Choroid plexus epithelial cell (primary cell): ENCODE results near the gene PPP6C.

ENCODE experiments used
- DNase-seq: peaks from one replicate; pipeline ENCODE4 v3.0.0-alpha.2; 2010; ENCODE audit warnings: low read depth
- H3K4me3 ChIP-seq: 2 replicates; pipeline ENCODE4 v1.5.1; 2011; ENCODE audit warnings: low read depth, mild to moderate bottlenecking, control low read depth, low read length, moderate library complexity
- TF ChIP-seq, protein P1 (sequence below): conservative IDR thresholded peaks from 2 replicates; pipeline ENCODE4 v1.5.1; 2011; ENCODE audit warnings: low read depth, mild to moderate bottlenecking, control low read depth, inconsistent platforms, low read length, moderate library complexity

PPP6C gene

DNA sequence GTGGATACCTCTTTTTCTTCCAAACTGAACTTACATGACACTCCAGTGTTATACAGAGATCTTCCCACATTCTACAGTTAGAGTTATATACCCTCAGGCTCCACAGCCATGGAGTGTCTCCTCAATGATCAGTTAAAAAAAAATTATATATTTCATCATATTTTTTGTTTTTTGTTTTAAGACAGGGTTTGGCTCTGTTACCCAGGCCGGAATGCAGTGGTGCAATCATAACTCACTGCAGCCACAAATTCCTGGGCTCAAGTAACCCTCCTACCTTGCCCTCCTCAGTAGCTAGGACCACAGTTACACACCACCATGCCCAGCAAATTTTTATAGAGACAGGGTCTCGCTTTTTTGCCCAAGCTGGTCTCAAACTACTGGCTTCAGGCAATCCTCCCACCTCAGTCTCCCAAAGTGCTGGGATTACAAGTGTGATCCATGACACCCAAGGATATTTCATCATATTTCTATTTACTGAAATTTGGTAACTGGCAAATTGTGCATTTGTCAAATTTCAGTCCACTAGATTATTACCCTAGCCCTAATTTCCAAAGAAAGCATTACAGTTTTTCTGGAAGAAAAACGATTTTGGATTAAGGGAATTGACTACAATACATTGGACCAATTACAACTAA is 28.2 kb downstream of the PPP6C start:
- H3K4me3 ChIP-seq: no peak overlapping the region
- DNase-seq: peak; percentile 62
- TF ChIP-seq, protein P1, sequence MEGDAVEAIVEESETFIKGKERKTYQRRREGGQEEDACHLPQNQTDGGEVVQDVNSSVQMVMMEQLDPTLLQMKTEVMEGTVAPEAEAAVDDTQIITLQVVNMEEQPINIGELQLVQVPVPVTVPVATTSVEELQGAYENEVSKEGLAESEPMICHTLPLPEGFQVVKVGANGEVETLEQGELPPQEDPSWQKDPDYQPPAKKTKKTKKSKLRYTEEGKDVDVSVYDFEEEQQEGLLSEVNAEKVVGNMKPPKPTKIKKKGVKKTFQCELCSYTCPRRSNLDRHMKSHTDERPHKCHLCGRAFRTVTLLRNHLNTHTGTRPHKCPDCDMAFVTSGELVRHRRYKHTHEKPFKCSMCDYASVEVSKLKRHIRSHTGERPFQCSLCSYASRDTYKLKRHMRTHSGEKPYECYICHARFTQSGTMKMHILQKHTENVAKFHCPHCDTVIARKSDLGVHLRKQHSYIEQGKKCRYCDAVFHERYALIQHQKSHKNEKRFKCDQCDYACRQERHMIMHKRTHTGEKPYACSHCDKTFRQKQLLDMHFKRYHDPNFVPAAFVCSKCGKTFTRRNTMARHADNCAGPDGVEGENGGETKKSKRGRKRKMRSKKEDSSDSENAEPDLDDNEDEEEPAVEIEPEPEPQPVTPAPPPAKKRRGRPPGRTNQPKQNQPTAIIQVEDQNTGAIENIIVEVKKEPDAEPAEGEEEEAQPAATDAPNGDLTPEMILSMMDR: no peak

DNA sequence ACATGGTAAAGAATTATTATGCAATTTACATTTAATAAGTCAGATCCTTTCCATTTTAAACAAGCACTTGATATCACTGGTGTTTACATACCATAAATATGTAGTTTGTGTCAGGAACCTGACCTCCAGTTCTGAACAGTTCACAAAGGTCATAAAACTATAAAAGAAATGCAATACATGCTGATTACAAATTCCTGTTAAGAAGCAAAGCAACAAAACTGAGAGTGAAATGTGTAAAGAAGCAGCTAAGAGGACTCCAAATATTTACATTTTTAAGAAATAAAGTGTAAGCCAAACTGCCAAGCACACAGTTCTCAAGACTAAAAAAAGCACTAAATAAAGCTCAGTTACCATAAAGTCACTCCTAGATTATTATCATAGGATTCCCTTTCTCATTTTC is 28.9 kb downstream of the PPP6C start:
- TF ChIP-seq, protein P1: no peak
- no peak overlapping the region for H3K4me3 ChIP-seq
- no peak for DNase-seq

DNA sequence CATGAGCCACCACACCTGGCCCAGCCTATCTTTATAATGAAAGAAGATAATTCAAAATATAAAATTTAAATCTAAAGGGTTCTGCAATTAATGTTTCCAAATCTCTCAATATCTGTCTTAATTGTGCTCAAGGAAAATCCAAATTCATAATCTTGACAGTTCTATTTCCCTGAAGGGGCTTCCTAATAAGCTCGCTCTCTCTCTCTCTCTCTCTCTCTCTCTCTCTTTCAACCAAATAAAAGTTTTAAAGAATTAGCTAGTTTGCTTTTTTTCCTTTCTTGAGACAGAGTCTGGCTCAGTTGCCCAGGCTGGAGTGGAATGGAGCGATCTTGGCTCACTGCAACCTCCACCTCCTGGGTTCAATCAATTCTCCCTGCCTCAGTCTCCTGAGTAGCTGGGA is 33.1 kb downstream of the PPP6C start:
- no peak for DNase-seq
- no peak overlapping the region for H3K4me3 ChIP-seq

DNA sequence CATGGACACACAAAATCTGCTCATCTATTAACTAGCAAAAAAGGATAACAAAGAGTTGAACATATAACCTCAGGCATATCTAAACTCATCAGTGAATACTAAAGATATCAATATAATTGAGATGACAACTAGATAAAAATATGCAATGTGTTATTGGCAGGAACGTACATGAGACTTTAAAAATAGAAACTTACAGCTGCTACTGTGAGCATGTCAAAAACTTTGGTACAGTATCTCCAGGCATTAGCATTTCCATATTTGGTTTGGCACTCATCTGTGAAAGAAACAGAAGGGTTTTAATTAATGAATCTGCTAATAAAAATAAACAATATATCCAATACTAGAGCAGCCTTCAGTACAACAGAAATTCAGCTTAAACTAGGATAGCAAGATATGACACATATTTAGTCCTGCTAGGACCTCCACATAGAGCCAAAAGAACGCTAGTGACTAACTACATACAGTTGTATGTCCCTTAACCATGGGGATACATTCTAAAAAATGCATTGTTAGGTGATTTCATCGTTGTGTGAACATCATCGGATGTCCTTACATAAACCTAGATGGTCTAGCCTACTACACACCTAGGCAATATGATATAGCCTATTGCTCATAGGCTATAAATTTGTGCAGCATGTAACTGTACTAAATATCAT is 35.8 kb downstream of the PPP6C start:
- TF ChIP-seq, protein P1: no peak
- DNase-seq: no peak
- H3K4me3 ChIP-seq: no peak overlapping the region

More for the DNA sequence above, 33.1 kb downstream of the PPP6C start:
- TF ChIP-seq, protein P1: no peak

DNA sequence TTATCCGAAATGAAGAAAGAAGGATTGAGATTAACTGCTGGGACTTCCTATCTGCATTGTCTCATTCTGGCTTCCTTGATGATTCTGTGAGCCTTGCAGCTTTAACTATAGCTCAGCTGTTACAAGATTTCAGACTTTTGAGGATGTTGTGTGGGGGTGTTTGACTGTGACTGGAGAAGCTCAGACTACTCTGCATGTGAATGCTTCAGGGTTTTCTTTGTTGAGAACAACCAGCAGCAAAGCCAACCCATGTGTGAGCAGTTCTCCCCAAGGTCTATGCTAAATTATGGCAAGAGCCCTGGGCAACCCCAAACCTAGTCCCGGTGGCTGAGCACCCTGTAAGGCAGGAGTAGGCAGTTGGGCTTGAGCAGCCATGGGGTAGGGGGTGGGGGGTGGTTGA is 37.9 kb downstream of the PPP6C start:
- H3K4me3 ChIP-seq: no peak overlapping the region
- TF ChIP-seq, protein P1: no peak
- no peak for DNase-seq

DNA sequence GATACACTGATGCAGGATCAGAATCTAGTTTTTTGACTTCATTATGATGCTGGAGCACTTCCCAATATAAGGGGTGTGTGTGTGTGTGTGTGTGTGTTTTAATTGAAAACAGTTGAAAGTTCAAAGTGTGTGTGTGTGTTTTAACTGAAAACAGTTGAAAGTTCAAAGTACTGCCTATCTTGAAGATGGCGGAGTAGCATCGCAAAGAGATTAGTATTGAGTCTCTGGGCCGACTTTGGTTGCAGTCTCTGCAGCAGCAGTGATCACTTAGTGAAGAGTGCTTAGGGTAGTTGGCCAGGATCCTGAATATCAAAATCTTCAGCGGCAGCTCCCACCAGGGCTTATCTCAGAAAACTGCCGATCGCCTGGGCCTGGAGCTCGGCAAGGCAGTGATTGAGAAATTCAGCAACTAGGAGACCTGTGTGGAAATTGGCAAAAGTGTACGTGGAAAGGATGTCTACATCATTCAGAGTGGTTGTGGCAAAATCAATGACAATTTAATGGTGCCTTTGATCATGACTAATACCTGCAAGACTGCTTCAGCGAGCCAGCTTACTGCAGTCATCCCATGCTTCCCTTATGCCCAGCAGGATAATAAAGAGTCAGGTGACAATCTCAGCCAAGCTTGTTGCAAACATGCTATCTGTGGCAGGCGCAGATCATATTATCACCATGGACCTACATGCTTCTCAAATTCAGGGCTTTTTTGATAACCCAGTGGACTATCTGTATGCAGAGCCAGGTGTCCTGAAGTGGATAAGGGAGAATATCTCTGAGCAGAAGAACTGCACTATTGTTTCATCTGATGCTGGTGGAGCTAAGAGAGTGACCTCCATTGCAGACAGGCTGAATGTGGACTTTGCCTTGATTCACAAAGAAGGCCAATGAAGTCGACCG is 39.0 kb downstream of the PPP6C start:
- TF ChIP-seq, protein P1: no peak
- no peak for DNase-seq
- H3K4me3 ChIP-seq: no peak overlapping the region
